Breast epithelium (tissue), 3 donors: Measurements from ENCODE around the gene ODAM.

Experiments
- CTCF ChIP-seq, 3 donors: fragments of 450-650 bp; IDR thresholded peaks; one replicate each; pipeline ENCODE4 v1.5.1; 2016 to 2017; ENCODE audit warnings: antibody characterized with exemption in 3 of 3, mild to moderate bottlenecking in 3 of 3, moderate library complexity in 3 of 3
- POLR2A ChIP-seq: fragments of 450-650 bp; IDR thresholded peaks from one replicate; pipeline ENCODE4 v1.6.1; 2016; ENCODE audit warnings: antibody characterized with exemption, mild to moderate bottlenecking, moderate library complexity

GRCh38 chr4:70181864-70182263 is 13.7 kb upstream of the ODAM start:
- no peak for TF ChIP-seq CTCF (IDR thresholded peaks at IDR 0.05)
- no peak for TF ChIP-seq POLR2A
